Coronary artery (tissue), 2 donors: ENCODE measurements around the gene CYTH1.

Experiments used
- DNase-seq: peaks from one replicate; pipeline ENCODE4 v3.0.0-alpha.2; 2017; ENCODE audit warnings: low spot score
- H3K27ac ChIP-seq, 2 donors: fragments of 200-600 bp; sonication (generic); one replicate each; pipeline ENCODE4 v1.5.1; 2016 to 2019
- H3K4me3 ChIP-seq: fragments of 200-600 bp; sonication (generic); 2 replicates; pipeline ENCODE4 v1.5.1; 2016; ENCODE audit warnings: mild to moderate bottlenecking, moderate library complexity
- CTCF ChIP-seq: fragments of 200-600 bp; sonication (generic); IDR thresholded peaks from one replicate; pipeline ENCODE4 v1.5.1; 2019; ENCODE audit warnings: antibody characterized with exemption

Gene CYTH1

GRCh38 chr17:78727476-78728229 is 54.4 kb downstream of the CYTH1 start:
- DNase-seq, result no peak
- TF ChIP-seq CTCF, result no peak
- no peak overlapping the region for H3K4me3 ChIP-seq
- no peak overlapping the region for H3K27ac ChIP-seq

GRCh38 chr17:78727057-78727456 is 55.0 kb downstream of the CYTH1 start:
- no peak for TF ChIP-seq CTCF
- Histone ChIP-seq H3K4me3 (no peak overlapping the region), H3K27ac (no peak overlapping the region)
- DNase-seq, result no peak

DNA sequence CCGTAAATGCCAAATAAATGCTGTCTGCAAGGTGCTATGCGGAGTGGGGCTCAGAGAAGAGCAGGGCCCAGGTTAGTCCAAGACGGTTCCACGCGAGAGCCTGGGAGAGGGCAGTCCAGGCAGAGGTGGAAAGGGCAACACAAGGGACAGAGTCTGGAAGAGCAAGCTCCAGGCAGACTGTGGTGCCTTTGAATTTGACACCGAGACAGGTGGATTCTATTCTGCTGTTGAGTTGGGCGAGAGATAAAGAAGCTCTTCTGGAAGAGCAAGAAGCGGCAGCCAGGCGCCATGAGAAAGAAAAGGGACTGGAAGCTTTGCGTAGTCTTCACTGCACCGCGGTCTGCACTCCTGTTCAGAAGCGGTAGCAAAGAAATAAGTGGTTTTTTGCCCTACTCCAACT is 55.6 kb downstream of the CYTH1 start:
- H3K27ac ChIP-seq, result no peak overlapping the region
- no peak for DNase-seq
- no peak for TF ChIP-seq CTCF
- no peak overlapping the region for H3K4me3 ChIP-seq

- no peak overlapping the region for H3K4me3 ChIP-seq
- H3K27ac ChIP-seq, result no peak overlapping the region
- DNase-seq, result no peak
- no peak for TF ChIP-seq CTCF
Observed at GRCh38 chr17:78725448-78726021, 56.5 kb downstream of the CYTH1 start.

- no peak for TF ChIP-seq CTCF
- no peak for DNase-seq
- Histone ChIP-seq H3K4me3 (no peak overlapping the region), H3K27ac (no peak overlapping the region)
Observed at GRCh38 chr17:78724999-78725398, 57.1 kb downstream of the CYTH1 start.

DNA sequence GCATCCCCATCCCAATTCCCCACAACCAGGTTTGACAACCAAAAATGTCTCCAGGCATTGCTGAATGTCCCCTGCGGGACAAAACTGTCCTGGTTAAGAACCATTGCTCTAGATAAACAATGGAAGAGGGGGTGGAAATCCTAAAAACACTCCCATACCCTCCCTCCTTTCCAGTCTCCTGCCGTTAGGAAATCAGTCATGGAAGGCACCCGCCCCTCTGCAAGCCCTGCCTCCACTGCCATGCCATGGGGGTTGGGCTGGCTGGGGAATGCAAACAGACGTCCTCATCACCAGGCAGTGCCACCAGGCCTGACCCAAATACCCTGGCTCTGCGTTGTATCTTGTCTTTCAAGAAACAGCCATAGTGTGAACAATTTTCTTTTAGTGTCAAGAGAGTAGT is 57.5 kb downstream of the CYTH1 start:
- no peak overlapping the region for H3K27ac ChIP-seq
- no peak overlapping the region for H3K4me3 ChIP-seq
- no peak for TF ChIP-seq CTCF
- no peak for DNase-seq

DNA sequence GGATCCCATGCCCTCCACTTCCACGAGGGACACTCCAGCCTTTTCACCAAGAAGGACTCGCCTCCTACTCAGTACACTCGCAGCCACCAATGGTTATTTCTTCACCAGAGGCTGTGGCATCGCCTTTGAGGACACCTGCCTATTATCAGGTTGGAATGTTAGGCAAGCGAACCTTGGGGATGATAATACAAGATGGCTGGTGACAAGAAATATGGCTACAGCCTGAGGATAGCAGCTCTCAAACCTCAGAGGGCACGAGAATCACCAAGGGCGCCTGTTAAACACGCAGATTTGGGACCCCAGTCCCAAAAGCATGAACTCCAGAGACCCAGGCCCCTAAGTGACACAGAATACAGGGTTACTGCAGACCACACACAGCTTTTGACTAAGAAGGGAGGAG is 58.1 kb downstream of the CYTH1 start:
- no peak overlapping the region for H3K27ac ChIP-seq
- no peak for TF ChIP-seq CTCF
- no peak overlapping the region for H3K4me3 ChIP-seq
- DNase-seq, result no peak
